ENCODE measurements around the gene ANTXR1. TPM values are rescaled to one million over a fixed set of nuclear protein-coding genes. Genes with fewer than 3 reads are reported as not detected.
"Not testable (repeated sequence)": the region's sequence is repeated elsewhere in the genome, so short reads cannot be mapped to it uniquely, and the experiment has no call there.

Gene ANTXR1
- total and polyA plus RNA-seq, 9 of the 15 experiments (the other 6 are each of a cell fraction or from before 2014, with no cell fraction given): 0.07 to 1.00 (median 0.54) TPM

DNA sequence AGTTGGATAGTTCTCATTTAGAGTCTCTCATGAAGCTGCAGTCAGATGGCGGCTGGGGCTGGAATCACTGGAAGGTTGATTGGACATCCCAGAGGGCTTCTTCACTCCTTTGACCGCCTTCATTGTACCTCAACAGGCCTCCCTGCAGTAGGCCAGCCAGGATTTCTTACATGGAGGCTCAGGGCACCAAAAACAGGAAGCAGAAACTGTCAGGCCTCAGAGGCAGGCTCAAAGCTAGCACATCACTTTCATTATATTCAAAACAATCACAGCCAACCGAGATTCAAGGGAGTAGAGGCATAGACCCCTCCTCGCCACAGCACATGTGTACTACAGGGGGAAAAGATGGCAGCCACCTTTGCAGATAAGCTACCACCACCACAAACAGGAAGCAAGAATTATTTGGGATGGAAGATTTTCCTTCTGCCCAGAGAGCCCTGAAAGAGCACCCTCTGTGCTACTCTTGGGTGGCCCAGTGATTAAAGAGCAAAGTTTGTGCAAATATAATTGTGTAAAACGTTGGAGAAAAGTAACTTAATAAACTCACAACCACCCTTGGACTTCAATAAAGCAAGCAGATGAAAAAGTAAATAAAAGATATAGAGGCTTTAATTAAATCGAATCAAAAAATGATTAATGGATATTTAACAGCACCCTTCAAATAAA, 218.8 kb downstream of the ANTXR1 start (continued):
- TF ChIP-seq GMEB1 (CRISPR knock-in tag; IDR thresholded peaks at IDR 0.05): no peak
- TF ChIP-seq, protein P1, sequence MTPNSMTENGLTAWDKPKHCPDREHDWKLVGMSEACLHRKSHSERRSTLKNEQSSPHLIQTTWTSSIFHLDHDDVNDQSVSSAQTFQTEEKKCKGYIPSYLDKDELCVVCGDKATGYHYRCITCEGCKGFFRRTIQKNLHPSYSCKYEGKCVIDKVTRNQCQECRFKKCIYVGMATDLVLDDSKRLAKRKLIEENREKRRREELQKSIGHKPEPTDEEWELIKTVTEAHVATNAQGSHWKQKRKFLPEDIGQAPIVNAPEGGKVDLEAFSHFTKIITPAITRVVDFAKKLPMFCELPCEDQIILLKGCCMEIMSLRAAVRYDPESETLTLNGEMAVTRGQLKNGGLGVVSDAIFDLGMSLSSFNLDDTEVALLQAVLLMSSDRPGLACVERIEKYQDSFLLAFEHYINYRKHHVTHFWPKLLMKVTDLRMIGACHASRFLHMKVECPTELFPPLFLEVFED (CRISPR knock-in tag; conservative IDR thresholded peaks at IDR 0.05): no peak

DNA sequence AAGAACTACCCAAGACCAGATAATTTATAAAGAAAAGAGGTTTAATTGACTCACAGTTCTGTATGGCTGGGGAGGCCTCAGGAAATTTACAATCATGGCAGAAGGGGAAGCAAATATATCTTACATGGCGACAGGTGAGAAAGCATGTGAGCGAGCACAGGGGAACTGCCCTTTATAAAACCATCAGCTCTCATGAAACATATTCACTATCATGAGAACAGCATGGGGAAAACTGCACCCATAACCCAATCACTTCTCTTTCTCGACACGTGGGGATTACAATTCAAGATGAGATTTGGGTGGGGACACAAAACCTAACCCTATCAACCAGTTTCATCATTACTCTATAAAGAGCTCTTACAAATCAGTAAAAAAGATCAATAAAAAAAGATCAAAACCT, 222.9 kb downstream of the ANTXR1 start:
- H3K9ac ChIP-seq (ENCODE audit: insufficient read depth in 1 of 2, low read depth in 2 of 2, low read length in 2 of 2); H3K9me3 ChIP-seq (replicated peaks; ENCODE audit: control insufficient read depth, insufficient read depth, low read depth, low read length); H4K20me1 ChIP-seq (replicated peaks; ENCODE audit: control insufficient read depth, insufficient read depth, low read length); H3K4me3 ChIP-seq; BruUV-seq (replicated peaks); H3K9me1 ChIP-seq (ENCODE audit: control insufficient read depth, insufficient read depth, low read length); H3K27ac ChIP-seq (ENCODE audit: extremely low read depth, low read depth, low read length); H3K4me1 ChIP-seq (replicated peaks in 1 of 2; ENCODE audit: control insufficient read depth in 2 of 2, insufficient read depth in 2 of 2, low read length in 2 of 2); H3K79me2 ChIP-seq (ENCODE audit: control insufficient read depth, insufficient read depth, low read length); H3K36me3 ChIP-seq (ENCODE audit: control insufficient read depth, insufficient read depth, low read length); in situ Hi-C loops (cut with MboI); intact Hi-C loops (cut with micrococcal nuclease); H3K4me2 ChIP-seq (ENCODE audit: insufficient read depth, low read length); ATAC-seq; DNase-seq (ENCODE audit: extremely low read depth in 1 of 4, low spot score in 3 of 4); FAIRE-seq; CTCF ChIA-PET (ENCODE audit: low intra/inter-chr PET ratio); H2AFZ ChIP-seq (ENCODE audit: low read depth, low read length): not testable (repeated sequence)
- 0% methylated on average over 4 of the region's 4 CpGs for WGBS (ENCODE audit: insufficient coverage, low coverage, missing lambda C conversion rate)
- H3K27me3 ChIP-seq (ENCODE audit: control insufficient read depth in 2 of 2, insufficient read depth in 2 of 2, low read length in 2 of 2): peaks cover 0 to 10% of the 10 kb centered on the region in 2 experiments; a peak in 2 of 5 replicates
- POLR2A ChIA-PET: interaction anchor here (0.6 kb wide), 1 partner anchor 141 kb away, joined by 4 read pairs; no protein-coding TSS in a partner anchor
